ENCODE results near the gene CACNA1C.

Gene CACNA1C

DNA sequence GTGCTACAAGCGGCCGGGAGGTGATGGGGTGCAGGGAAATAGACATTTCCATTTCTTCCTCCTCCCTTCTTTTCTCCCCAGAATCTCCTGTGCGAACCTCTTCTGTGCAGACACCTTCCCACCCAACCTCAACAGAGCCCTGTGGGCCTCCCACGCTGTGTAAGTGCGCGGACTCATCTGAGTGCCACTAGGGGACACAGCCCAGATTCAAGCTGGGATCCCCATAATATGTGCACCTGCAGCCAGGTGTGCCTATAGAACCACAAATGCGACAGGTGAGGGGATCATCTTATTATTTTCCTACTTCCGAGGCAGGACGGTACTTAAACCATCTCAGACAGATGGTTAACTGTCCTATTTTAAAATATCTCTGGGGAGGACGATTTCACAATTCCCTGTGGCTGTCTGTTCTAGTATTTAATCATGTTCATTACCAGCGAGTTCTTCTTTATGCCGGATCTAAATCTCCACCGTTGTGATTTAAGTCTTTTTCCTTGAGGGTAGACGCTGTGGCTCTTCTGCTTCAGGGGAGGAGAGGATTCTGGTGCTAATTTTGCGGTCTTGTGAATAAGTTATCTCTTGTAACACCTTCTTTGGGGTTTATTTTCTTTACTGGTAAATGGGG, 17.2 kb upstream of the CACNA1C start:
- DNase-seq (ENCODE audit: low read depth): no peak

DNA sequence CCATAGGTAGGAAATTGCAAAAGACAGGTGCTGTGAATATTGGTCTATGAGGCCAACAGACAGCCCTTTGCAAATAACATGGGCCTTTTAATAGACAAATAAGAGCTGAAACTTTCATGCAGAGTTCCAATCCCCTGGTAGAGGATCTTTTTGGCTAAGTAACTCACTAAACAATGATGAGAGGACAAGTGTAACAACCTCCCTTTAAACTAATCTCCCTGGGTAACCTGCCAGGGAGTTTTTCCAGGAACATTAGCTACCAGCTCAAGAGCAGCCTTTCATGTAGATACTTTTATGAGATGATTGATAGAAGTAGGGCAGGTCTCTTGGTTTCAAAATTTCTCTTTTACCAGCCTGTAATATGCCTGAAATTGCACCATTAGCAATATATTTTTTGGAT, 13.8 kb upstream of the CACNA1C start:
- DNase-seq (ENCODE audit: low read depth): no peak

DNA sequence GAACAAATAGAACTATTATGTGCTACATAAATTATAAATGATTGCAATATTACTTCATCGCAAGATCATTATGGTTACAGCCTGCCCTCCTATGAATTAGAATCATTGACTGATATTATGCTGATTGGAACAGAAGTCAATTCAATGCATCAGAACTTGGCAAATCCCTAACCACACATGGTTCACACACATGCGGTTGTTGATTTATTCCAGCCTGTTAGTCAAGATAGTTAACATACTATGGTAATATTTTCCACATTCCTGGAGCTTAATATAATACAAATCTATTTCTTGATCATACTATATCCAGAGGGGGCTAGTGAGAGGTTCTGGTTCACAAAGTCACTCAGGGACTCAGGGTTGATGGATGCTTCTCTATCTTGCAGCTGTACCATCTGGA, 9.7 kb upstream of the CACNA1C start:
- no peak for DNase-seq (ENCODE audit: low read depth)

DNA sequence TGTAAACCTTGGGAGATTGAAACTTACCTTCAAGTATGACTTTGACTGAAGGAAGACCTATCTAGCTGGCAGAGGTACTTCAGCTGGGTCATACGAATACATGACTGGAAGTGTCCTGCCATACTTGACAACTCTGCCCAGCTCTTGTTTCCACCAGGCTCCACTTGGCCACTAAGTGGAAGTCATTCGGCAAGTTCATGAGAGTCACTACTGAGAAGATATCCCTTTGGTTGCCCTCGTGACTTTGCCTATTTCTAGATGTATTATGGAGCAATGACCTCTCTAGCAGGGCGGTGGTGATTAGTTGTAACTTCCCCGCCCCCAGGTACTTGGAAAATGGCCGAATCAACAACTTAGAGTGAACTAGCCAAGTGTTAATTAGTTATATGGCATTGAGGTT, 8.6 kb upstream of the CACNA1C start:
- no peak for DNase-seq (ENCODE audit: low read depth)

DNA sequence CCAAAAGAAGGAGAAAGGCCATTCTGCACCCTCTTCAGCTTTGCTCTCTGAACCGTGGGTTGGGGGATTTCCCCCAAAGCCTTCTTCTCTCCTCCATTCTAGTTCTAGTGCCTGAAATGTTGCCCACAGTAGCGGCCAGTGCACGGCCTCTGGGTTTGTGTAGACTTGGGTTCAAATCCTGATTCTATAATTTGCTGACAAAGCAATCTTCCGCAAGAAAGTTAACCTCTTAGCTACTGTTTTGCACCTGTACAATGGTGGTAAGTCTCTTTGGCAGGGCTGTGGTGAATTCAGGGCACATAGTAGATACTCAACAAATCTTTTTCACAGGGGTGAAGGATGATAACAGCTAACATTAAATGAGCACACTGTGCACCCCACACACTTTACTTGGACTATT, 5.8 kb upstream of the CACNA1C start:
- no peak for DNase-seq (ENCODE audit: low read depth)

DNA sequence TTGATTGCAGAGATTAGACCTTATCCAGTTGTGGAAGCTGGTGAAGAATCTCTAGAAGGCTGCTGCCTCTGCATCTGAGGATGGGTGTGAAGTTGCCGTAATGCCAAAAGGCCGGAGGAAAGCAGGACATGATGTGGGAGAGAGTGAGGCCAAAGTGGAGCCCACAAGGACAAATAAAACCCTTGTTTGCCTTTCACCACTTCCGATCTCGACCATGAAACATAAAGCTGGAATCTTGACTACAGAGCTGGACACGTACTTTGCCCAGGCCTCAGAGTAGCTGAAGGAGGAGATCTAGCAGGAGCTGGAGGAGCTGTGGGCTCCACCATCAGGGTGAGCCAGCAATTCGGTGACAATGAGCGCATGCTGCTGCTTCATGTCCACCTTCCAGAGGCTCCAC, 5.0 kb upstream of the CACNA1C start:
- DNase-seq (ENCODE audit: low read depth): no peak

DNA sequence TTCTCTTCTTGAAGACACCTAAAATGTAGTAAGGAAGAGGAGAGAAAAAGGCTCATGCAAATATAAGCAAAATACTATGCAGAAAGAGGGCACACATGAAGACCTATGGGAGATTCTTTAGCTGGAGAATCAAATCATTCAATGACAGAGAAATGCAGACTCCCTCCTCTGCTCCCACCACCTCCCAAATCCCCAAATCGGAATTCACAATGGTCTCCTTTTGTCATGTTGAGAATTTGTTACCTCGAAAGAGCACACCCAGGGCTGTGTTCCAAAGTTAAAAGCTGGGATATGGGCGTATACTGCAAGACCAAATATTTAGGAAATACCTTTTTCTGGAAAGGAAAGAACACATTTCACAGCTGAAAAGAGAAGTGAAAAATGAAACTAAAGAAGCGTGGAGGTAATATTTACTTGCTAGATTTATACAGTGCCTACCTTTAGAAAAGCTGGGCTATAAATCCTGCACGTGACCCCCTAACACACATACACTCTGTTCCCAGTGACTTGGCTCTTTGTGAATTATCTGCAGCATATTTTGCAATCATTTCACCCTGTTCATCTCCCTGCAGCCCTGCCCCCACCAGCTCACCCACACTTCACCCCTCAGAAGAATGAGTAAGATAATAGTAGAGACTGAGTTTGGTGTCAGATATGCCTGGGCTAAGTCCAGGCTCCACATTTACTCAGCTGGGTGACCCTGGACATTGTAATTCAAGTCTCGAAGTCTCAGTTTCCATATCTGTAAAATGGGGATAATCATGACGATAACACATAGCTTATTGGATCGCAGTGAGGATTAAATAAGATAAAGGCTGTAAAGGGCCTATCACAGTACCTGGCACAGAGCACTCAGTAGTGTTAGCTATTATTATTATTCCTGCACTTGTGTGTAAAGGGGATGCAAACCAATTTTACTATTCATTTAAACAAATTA, 2.9 kb upstream of the CACNA1C start:
- no peak for DNase-seq (ENCODE audit: low read depth)

DNA sequence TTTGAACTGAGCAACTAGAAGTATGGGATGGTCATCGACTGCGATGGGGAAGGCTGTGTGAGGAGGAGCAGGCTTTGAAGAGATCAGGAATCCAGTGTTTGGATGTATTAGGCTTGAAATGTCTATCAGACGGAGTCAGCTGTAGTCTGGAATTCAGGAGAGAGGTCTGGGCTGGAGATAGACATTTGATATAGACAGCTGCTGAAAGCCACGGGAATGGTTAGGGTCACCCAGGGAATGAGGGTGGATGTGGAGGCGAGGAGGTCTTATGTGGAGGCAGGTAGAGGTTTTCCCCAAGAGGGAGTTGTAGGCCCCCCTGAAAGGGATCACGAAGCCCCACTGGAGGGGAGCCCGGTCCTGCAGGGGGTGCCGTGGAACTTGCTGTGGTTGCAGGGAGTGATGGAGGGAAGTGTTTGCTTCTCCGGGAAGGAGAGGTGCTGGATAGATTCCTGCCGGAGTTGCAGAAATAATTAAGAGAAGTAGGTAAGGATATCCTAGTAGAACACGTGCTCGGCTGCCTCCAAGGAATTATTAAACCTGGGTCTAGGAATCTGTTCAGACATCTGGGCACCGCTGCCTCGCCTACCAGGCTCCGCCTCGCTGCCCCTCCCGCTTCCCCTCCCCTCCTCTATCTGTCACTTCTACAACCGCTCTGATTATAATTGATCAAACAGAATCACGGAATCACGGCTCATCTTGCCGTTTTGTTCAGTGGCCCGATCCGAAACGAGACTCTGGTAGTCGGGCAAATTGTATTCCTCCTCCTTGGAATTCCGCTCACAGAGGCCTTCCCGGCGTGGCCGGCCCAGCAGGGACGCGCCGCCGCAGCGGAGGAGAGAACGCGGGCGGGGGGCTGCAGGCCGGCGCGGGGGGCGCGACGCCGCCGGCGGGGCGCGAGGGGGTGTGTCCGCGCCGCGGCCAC, 826 bp upstream of the CACNA1C start:
- DNase-seq (ENCODE audit: low read depth): no peak

DNA sequence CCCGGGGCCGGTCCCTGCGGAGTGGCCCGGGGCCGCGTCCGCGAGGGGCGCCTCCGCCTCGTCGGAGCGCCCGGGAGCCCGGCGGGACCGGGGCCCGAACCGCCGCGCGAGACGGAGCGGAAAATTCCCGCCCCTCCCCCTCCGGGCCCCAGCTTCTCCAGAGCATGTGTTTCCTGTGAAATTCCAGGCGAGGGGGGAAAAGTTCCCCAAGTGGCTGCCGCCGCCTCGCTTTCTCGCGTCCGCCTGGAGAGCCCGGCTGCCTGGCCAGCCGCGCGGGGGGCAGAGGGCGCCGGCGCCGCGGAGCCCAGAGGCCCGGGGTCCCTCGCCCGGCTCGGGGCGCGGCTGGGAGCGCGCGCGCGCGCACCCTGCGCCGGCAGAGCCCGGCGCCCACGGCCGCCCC, 904 bp downstream of the CACNA1C start:
- no peak for DNase-seq (ENCODE audit: low read depth)

DNA sequence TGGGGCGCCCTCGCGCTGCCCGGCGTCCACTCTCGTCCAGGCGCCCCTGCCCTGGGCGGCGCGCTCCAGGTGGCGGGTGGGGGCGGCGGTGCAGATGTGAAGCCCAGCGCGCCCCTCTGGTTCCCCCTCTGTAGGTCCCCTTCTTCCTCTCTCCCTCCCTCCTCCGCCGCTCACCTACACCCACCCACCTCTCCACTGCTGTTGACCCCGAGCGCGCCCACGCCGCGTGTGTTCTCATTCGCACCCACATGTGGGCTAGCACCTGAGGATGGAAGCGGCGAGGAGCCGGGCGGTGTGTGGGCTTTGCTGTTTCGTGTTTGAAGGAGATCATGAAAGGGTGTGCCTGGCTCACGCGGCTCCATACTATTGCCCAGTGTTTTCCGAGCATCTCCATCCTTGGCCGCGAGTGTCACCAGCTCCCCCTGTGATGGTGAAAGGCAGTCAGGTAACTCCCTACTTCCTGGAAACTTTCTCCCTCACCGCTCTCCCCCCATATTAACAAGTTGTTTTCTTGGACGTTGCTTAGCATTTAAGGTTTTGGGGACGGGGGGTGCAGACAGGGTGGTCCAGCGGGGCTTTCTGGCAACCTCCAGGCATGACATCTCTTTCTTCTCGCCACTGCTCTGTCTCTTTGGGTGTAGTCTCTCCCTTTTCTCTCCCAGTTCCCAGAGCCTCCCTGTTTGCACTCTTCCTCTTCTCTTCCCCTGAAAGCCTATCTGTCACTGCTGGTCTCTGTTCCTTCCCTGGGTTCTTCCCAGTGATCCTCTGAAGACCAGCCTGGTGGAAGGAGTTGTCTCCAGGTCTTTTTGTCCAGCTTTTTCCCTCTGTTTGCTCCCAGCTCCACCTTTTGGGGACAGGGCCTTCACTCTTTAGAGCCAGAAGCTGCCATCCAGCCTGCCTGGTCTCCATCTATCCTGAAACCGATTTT, 1.6 kb downstream of the CACNA1C start:
- no peak for DNase-seq (ENCODE audit: low read depth)

DNA sequence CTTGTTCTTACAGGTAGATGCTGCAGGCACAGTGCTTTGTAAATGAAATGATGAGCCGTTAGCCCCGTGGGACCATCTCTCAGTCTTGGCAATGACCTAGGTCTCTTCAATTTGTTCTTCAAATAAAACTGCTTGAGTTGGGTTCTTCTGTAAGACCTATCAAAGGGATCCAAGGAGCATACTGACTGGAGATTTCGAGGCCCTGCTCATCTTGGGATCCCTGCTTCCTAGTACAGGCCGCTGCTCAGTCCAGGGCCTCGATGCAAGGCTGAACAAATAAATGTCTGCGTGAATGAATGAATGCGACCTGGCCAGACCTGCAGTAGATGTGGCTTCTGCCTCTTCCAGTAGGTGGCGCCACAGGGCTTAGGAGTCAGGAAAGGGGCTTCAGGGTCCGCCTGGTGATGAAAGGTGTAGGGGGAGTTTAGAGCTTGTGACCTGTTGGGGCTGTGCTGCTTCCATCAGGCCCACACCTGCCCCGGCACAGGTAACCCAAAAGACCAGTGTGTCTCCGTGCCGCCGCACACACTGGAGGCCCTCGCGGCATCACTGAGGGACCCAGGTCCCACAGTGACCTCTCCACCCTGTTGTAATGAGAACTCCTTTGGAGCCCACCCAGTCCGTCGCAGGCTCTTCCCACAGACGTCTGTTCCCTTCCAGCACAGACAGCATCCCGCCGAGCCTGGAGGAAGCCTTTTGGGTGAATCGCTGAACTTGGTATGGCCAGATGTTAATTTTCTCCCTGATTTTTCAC, 4.4 kb downstream of the CACNA1C start:
- DNase-seq (ENCODE audit: low read depth): no peak

DNA sequence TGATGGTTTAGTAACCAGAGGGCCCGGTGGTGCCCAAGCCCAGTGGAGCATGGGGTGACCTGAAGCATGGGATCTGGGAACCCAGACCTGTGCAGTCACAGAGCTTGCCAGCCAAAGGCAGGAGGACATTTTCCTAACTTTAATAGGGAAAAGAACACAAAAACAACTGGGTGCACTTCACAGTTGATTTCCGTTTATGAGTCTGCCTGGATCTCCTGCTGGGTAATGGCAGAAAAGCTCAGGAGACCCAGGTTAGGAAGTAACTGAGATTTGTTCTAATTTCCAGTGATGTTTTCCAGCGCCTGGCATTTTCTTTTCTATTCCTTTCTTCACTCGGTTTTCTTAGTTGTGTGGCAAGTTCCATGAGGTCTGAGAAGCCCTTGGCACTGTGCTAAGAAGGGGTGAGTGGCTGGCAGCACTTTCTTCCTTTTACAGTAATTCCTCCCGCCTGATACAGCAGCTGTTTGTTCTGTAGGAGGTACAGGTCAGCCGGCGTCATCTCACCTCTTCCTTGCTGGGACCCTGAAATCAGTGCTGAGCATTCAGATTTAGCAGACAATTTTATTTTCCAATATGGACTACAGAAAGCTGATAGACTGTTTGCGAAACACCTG, 5.1 kb downstream of the CACNA1C start:
- DNase-seq (ENCODE audit: low read depth): no peak

DNA sequence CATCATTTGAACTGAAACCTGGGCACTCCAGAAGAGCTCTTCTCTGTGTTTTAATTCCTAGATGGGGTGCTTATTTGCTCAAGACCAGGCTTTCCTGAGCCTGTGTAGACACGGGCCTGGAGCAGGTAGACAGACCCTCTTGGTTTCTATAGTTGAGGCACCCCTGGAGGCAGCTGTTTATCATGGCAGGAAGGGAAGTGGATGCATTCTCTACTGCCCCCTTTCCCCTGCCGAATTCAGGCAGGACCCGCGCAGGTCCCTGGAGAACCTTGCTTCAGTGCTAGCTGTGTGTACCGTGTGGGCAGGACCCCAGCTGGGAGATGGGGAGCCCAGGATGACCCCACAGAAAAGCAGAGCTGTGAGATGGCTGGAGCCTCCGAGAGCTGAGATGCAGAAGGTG, 6.0 kb downstream of the CACNA1C start:
- no peak for DNase-seq (ENCODE audit: low read depth)

DNA sequence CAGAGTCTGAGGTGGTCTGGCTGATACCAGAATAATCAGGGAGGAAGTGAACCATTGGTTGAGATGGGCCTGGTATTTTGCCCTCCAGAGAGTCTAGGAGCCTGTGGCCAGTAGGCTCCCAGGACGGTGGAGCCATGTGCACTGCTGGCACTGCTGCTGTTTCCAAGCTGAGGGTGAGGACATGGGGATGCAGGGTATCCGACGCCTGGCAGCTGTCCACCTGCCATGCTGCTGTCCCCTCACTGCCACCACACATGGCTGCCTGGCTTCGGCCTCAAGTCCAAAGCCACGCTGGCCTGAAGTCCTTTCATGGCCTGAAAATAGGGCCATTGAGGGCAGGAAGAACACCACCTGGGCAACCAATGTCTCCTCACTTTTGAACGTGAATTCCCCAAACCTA, 8.6 kb downstream of the CACNA1C start:
- DNase-seq (ENCODE audit: low read depth): no peak

DNA sequence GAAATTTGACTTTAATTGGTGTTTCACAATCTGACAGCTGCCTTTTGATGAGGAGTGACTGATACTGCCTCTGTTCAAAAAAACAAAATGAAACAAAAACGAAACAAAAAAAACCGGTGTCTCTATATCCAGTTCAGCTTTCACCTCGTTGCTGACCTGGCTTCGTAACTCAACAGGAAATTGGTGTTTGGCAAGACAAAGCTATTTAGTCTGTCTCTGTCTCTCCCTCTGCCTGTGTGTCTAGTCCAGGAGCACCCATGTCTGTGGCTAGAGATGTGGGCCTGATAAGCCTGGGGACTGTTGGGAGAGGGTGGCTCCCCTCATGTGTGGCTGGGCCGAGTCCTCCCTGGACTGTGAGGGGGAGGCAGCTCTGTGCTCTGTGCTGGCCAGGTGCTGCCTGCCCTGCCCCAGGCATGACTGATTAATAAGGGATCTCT, 11.3 kb downstream of the CACNA1C start:
- DNase-seq (ENCODE audit: low read depth): no peak

DNA sequence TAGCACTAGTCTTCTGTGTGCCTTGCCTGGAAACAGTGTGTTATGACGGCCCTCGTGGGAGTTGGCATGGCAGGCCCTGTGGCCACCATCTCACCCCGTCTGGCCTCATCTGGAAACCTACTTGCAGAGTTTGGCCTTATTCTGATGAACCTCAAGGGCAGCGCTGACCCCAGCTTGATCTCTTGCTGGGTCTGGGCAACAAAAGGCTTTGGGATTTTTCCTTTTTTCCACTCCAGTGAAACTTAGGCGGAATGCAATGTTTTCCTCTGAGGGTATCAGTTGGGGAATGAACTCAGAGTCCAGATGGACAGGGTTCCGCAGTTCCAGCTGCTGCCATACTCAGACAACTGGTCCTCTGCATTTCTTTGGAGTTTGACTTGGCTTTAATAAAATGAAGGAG, 15.9 kb downstream of the CACNA1C start:
- no peak for DNase-seq (ENCODE audit: low read depth)

DNA sequence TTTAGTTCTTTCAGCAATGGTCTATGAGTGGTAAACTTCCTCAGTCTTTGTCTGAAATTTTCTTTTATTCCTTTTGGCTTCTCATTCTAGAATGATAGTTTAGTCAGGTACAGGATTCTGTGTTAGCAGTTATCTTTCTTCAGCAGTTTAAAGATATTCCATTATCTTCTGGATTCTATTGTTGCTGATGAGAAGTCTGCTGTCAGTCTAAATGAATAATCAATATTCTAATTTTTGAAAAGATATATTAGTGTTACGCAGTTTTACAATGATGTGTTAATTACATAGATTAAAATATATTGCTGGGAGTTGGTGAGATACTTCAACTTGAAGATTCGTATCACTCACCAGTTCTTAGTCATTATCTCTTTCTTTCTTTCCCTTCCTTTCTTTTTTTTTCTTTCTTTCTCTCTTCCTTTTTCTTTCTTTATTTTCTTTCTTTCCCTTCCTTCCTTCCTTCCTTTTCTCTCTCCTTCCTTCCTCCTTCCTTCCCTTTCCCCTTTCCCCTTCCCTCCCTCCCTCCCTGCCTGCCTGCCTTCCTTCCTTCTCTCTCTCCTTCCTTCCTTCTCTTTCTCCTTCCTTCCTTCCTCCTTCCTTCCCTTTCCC, 17.8 kb downstream of the CACNA1C start:
- DNase-seq (ENCODE audit: low read depth): no peak

DNA sequence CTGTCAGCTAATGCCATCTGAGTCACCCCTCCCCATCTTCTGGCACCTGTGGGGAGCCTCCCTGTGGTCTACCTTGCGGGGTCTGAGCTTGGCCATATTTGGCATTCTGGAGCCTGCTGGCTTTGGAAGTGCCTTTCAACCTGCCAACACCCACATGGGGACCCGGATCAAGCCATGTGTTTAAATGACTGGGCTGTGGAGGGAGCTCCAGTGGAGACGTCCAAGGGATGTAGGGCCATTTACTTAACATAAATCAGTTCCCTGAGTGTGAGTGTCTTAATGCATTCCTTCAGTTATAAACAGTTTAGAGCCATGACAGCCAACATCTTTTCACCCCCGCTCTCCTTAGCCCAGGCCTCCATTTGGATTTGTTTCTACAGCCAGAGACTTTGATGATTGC, 22.0 kb downstream of the CACNA1C start:
- no peak for DNase-seq (ENCODE audit: low read depth)

DNA sequence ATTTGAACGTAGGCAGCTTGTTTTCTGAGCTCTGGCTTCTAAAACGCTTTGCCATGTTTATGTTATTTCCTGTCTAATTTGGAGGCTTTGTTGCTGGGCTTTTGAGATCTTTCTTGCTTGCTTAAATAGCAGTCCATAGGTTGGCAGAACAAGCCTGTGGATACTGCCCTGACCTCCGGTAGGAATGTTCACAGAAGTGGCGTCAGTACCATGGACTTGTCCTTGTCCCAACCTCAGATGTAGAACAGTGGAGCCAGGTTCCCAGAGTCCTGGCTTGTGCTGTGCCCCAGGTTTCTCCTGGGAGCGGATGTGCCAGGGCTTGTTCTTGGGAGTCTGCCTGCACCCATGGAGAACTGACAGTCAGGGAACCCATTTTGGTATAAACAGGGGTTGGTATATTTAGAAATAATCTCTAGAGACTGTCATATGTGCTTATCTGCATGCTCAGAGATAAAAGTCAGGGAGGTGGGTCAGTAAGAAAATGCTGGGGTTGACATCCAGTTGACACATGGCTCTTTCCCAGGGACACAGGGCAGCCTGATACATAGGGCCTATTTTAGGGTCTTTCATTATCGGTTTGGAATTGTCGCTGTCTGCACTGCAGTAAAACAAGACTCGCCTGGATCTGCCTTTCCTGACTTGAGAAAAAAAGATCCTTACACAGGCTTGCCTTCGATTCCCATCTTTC, 22.9 kb downstream of the CACNA1C start:
- DNase-seq (ENCODE audit: low read depth): no peak

All from stimulated activated CD8-positive, alpha-beta memory T cell treated with anti-CD3 and anti-CD28 coated beads, Interleukin-12 subunit alpha, Interleukin-12 subunit beta, amount 100 ng/mL, for 1 hour (primary cell).